Psoas muscle (tissue), 8 donors: ENCODE measurements around the gene MORN1. TPM values are rescaled to one million over a fixed set of nuclear protein-coding genes. Genes with fewer than 3 reads are reported as not detected.

ENCODE experiments used
- ATAC-seq, 4 donors: fragments of 200-7000 bp; cut with Tn5 transposase; one replicate each; pipeline ENCODE4 v1.9.1; 2020; ENCODE audit warnings: moderate library complexity in 3 of 4, mild to moderate bottlenecking in 2 of 4
- DNase-seq, 2 donors: peaks; one replicate each; pipeline ENCODE4 v3.0.0-alpha.2; 2020
- H3K27ac ChIP-seq: fragments of 200-600 bp; one replicate; pipeline ENCODE4 v1.8.0; 2022
- H3K27me3 ChIP-seq, 3 donors: fragments of 200-600 bp in 1 of 3; one replicate each; pipeline versions ENCODE4 v1.6.1 to v1.8.0; 2013 to 2022; ENCODE audit warnings: low read length in 2 of 3, mild to moderate bottlenecking in 2 of 3, moderate library complexity in 1 of 3; ENCODE audit not compliant: insufficient read depth in 3 of 3
- H3K36me3 ChIP-seq, 2 donors: fragments of 200-600 bp in 1 of 2; one replicate each; pipeline versions ENCODE4 v1.6.1 to v1.8.0; 2013 to 2022; ENCODE audit warnings: low read depth in 1 of 2, mild to moderate bottlenecking in 1 of 2, moderate library complexity in 1 of 2; ENCODE audit not compliant: insufficient read depth in 1 of 2
- H3K4me1 ChIP-seq: fragments of 200-600 bp; one replicate; pipeline ENCODE4 v1.8.0; 2022
- H3K4me3 ChIP-seq: fragments of 200-600 bp; one replicate; pipeline ENCODE4 v1.8.0; 2022; ENCODE audit warnings: mild to moderate bottlenecking
- H3K9me3 ChIP-seq: fragments of 200-600 bp; one replicate; pipeline ENCODE4 v1.8.0; 2022
- WGBS, 3 donors: extraction: QIAGEN DNeasy Blood & Tissue Kit; methylation state at CpG; one replicate each; pipeline versions ENCODE4 v1.1.6 to v1.1.7; 2013; 5-methylcytosine and 5-hydroxymethylcytosine counted together
- intact Hi-C, 2 donors: fragments of 100-400 bp; cut with DNase I; formaldehyde crosslinking; loops; one replicate each; pipeline versions ENCODE4 v1.11.0 to v1.14.2; 2022
- polyA plus RNA-seq, 3 donors: library from polyadenylated mRNA; stranded (reverse); fragments of 200-250 nt; gene quantifications; one replicate each; pipeline ENCODE4 v1.2.3, GENCODE V29; 2013
- total RNA-seq, 4 donors: library from RNA; stranded (reverse); fragmentation: NEBNext Ultra II Directional in 2 of 4; extraction: Animal tissue kit (Norgen Biotek cat#: 25700) in 2 of 4; gene quantifications; one replicate each; pipeline versions ENCODE4 v1.2.1 to v1.2.4, GENCODE V29; 2021 to 2023
- TF ChIP-seq, protein P1 (sequence below): fragments of 200-600 bp; IDR thresholded peaks from one replicate; pipeline ENCODE4 v1.8.0; 2022; ENCODE audit warnings: antibody characterized with exemption
- donor health status: healthy with polysubstance abuse.
- donor health status: DM: no; HTN: no; CAD: no; lungs with moderate emphysema.
- donor health status: Bipolar disorder and iron deficiency.
- donor health status: healthy.
- donor health status: DM: yes; HTN: yes; CAD: no.
- donor health status: DM: no; HTN: no; CAD: no.
- donor health status: DM: no; HTN: no; CAD: no.
- donor health status: DM: yes; HTN: yes; CAD: no.

The MORN1 gene
- total and polyA plus RNA-seq, 7 donors: 1.2 to 7.3 (median 4.2) TPM

DNA sequence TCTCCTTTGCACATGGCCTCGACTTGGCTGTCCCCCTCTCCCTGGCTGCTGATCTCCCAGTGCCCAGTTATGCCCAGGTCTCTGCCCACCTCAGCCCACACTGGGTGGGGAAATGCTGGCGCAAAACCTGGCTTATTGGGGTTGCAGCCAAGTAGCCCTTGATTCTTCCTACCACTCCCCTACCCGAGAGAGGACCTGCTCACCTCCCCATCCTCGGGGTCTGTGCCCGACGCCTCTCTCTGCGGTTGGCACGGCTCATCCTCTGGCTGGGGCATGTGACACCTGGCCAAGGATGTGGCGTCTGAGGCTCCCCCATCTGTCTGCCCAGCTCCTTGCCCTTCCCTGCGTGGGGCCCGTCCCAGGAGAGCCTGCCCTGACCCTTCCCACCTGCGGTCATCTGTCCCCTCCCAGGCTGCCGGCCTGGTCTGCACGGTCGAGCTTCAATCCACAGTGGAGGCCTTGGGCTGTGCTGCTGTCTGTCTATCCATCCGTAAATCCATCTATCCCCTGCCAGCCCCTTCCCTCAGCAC lies 27.5 kb upstream of the MORN1 start:
- H3K4me3 ChIP-seq: no peak overlapping the region
- ATAC-seq: no peak
- WGBS, 3 donors: 46 to 61% (median 57%) methylated on average over 16 of the region's 16 CpGs
- peaks cover 4% of the 10 kb centered on the region for H3K4me1 ChIP-seq
- no peak for DNase-seq
- no peaks in the 10 kb centered on the region for H3K36me3 ChIP-seq
- H3K27ac ChIP-seq: no peak overlapping the region
- no peaks in the 10 kb centered on the region for H3K9me3 ChIP-seq
- intact Hi-C loops: loop anchor here in 1 of 2 donors (5.0 to 10.0 kb wide), 2 partner anchors 226 to 368 kb away; no protein-coding TSS in a partner anchor
- H3K27me3 ChIP-seq: peaks cover 0 to 60% (median 26%) of the 10 kb centered on the region in 3 donors
- TF ChIP-seq, protein P1, sequence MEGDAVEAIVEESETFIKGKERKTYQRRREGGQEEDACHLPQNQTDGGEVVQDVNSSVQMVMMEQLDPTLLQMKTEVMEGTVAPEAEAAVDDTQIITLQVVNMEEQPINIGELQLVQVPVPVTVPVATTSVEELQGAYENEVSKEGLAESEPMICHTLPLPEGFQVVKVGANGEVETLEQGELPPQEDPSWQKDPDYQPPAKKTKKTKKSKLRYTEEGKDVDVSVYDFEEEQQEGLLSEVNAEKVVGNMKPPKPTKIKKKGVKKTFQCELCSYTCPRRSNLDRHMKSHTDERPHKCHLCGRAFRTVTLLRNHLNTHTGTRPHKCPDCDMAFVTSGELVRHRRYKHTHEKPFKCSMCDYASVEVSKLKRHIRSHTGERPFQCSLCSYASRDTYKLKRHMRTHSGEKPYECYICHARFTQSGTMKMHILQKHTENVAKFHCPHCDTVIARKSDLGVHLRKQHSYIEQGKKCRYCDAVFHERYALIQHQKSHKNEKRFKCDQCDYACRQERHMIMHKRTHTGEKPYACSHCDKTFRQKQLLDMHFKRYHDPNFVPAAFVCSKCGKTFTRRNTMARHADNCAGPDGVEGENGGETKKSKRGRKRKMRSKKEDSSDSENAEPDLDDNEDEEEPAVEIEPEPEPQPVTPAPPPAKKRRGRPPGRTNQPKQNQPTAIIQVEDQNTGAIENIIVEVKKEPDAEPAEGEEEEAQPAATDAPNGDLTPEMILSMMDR: no peak

DNA sequence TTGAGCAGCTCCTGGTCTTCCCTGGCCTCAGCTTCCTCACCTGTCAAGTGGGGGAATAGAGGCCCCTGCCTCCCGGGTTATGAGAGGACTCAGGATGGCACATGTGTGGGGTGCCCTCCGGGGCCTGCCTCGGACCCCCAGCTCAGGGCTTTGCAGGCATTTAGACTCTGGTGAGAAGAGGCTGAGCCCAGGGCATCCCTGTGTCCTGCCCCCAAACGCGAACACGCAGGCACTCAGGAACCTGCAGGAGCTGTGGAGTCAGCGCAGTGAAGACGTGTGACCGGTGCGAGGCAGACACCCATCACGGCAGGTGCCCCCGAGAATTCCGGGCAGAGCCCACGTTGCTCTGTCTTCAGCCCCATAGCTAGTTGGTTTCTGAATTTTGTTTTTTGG lies 26.5 kb upstream of the MORN1 start:
- intact Hi-C loops: loop anchor here in 1 of 2 donors (5.0 to 10.0 kb wide), 2 partner anchors 227 to 369 kb away; no protein-coding TSS in a partner anchor
- TF ChIP-seq, protein P1: no peak
- no peak overlapping the region for H3K27ac ChIP-seq
- H3K27me3 ChIP-seq: peaks cover 0 to 59% (median 24%) of the 10 kb centered on the region in 3 donors
- WGBS, 3 donors: 53 to 62% (median 55%) methylated on average over 13 to 14 of the region's 14 CpGs
- no peaks in the 10 kb centered on the region for H3K36me3 ChIP-seq
- no peaks in the 10 kb centered on the region for H3K9me3 ChIP-seq
- H3K4me1 ChIP-seq: peaks cover 12% of the 10 kb centered on the region
- ATAC-seq (no peak), DNase-seq (no peak)
- H3K4me3 ChIP-seq: no peak overlapping the region

DNA sequence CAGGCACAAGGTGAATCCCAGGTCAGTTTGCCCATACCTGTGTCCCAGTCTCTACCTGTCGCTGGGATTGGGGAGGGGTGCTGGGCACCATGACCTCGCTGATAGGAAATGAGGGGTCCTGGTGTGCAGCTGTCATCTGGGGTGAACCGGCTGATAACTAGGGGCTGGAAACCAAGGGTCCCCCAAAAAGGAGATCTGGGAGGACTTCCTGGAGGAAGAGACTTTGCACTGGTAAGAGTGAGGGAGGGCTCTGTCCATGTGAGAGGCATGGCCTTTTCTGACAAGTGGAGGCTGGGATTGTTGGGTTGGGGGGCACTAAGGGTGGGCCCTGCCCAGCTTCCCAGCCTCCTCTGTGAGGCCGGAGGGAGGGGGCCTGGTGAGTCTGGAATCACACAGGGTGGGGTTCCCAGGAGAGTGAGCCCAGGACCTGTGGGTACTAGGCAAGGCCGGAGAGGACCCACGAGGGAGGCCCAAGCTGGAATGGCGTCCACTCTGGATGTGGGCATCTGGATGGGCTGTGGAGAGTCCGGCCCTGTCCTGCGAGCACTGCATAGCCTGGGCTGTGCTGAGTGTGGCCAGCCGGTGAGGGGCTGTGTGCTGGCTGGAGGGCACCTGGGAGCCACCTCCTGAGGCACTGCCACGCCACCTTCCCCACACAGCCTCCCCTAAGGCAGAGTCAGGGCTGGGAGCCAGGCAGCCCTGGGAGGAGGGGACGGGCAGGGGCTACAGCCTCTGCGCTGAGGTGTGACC lies 25.9 kb upstream of the MORN1 start:
- H3K27ac ChIP-seq: no peak overlapping the region
- peaks cover 0 to 54% (median 24%) of the 10 kb centered on the region in 3 donors for H3K27me3 ChIP-seq
- H3K4me1 ChIP-seq: peaks cover 12% of the 10 kb centered on the region
- DNase-seq (no peak), ATAC-seq (no peak)
- no peaks in the 10 kb centered on the region for H3K9me3 ChIP-seq
- TF ChIP-seq, protein P1: no peak
- H3K4me3 ChIP-seq: no peak overlapping the region
- no peaks in the 10 kb centered on the region for H3K36me3 ChIP-seq
- intact Hi-C loops: loop anchor here in 1 of 2 donors (5.0 to 10.0 kb wide), 2 partner anchors 228 to 370 kb away; no protein-coding TSS in a partner anchor
- WGBS, 3 donors: 68 to 73% (median 72%) methylated on average over 13 of the region's 13 CpGs

DNA sequence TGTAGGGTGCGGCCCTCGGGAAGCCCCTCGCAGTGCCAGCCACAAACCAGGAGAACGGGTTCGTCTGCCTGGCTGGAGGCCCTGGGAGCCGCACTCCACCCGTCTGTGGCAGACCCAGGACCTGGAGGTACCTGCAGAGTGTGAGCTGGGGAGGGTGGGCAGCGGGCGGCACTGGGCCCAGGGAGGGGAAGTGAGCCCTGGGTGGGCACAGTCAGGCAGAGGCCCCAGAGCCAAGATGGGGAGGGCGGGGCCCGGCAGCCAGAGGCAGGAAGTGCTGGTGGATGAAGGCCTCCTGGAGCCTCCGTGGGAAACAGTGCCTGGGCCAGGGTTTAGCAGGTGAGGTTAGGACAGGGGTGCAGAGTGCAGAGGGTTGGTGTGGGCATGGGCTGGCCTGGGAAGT lies 25.0 kb upstream of the MORN1 start:
- H3K9me3 ChIP-seq: no peaks in the 10 kb centered on the region
- peaks cover 17% of the 10 kb centered on the region for H3K4me1 ChIP-seq
- DNase-seq (no peak), ATAC-seq (no peak)
- H3K4me3 ChIP-seq: no peak overlapping the region
- no peaks in the 10 kb centered on the region for H3K36me3 ChIP-seq
- H3K27ac ChIP-seq: no peak overlapping the region
- TF ChIP-seq, protein P1: no peak
- WGBS, 3 donors: 42 to 45% (median 43%) methylated on average over 12 of the region's 12 CpGs
- intact Hi-C loops: loop anchor here in 1 of 2 donors (5.0 to 10.0 kb wide), 2 partner anchors 228 to 371 kb away; no protein-coding TSS in a partner anchor
- H3K27me3 ChIP-seq: peaks cover 0 to 49% (median 24%) of the 10 kb centered on the region in 3 donors
